ENCODE measurements around the gene ARL4D. TPM values are rescaled to one million over a fixed set of nuclear protein-coding genes. Genes with fewer than 3 reads are reported as not detected.

ARL4D gene
- polyA plus RNA-seq, 1 donor from 2014 or later, result 10.6 TPM

- Histone ChIP-seq H4K20me1 (ENCODE audit: insufficient read depth) (no peaks in the 10 kb centered on the region), H3K9me2 (ENCODE audit: insufficient read depth, low read length) (no peaks in the 10 kb centered on the region), H3K4me2 (ENCODE audit: low read length) (no peak overlapping the region), H3K9ac (ENCODE audit: low read length) (no peak overlapping the region), H3K4me3 (ENCODE audit: low read length) (no peak overlapping the region), H3K79me2 (replicated peaks; ENCODE audit: insufficient read depth, low read length) (no peaks in the 10 kb centered on the region), H3K27ac (ENCODE audit: low read length) (no peak overlapping the region), H3F3A (ENCODE audit: insufficient read depth, low read length, poor library complexity, severe bottlenecking) (no peaks in the 10 kb centered on the region), H3K36me3 (ENCODE audit: insufficient read depth, low read length) (no peaks in the 10 kb centered on the region), H3K9me3 (ENCODE audit: low read length) (no peaks in the 10 kb centered on the region), H3K27me3 (ENCODE audit: insufficient read depth, low read depth, low read length) (no peaks in the 10 kb centered on the region), H2AFZ (ENCODE audit: low read depth, low read length) (no peak overlapping the region)
- no peak for TF ChIP-seq RAD21 (conservative IDR thresholded peaks at IDR 0.05)
- TF ChIP-seq MXI1 (conservative IDR thresholded peaks at IDR 0.05; ENCODE audit: poor library complexity, severe bottlenecking), result no peak
- no peak for TF ChIP-seq TAF1 (IDR thresholded peaks at IDR 0.05; ENCODE audit: low read depth)
- TF ChIP-seq, protein P1, sequence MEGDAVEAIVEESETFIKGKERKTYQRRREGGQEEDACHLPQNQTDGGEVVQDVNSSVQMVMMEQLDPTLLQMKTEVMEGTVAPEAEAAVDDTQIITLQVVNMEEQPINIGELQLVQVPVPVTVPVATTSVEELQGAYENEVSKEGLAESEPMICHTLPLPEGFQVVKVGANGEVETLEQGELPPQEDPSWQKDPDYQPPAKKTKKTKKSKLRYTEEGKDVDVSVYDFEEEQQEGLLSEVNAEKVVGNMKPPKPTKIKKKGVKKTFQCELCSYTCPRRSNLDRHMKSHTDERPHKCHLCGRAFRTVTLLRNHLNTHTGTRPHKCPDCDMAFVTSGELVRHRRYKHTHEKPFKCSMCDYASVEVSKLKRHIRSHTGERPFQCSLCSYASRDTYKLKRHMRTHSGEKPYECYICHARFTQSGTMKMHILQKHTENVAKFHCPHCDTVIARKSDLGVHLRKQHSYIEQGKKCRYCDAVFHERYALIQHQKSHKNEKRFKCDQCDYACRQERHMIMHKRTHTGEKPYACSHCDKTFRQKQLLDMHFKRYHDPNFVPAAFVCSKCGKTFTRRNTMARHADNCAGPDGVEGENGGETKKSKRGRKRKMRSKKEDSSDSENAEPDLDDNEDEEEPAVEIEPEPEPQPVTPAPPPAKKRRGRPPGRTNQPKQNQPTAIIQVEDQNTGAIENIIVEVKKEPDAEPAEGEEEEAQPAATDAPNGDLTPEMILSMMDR (IDR thresholded peaks at IDR 0.05; ENCODE audit: poor library complexity, severe bottlenecking), result no peak
Measured at GRCh38 chr17:43410557-43411368, 12.0 kb downstream of the ARL4D start.

- H3K4me2 ChIP-seq (ENCODE audit: low read length), result no peak overlapping the region
- TF ChIP-seq, protein P1 (IDR thresholded peaks at IDR 0.05; ENCODE audit: poor library complexity, severe bottlenecking), result no peak
- TF ChIP-seq SMC3 (conservative IDR thresholded peaks at IDR 0.05; ENCODE audit: poor library complexity), result no peak
- no peak for TF ChIP-seq MXI1 (conservative IDR thresholded peaks at IDR 0.05; ENCODE audit: poor library complexity, severe bottlenecking)
- no peak for TF ChIP-seq REST (IDR thresholded peaks at IDR 0.05; ENCODE audit: borderline replicate concordance)
- TF ChIP-seq EP300 (conservative IDR thresholded peaks at IDR 0.05; ENCODE audit: poor library complexity, severe bottlenecking), result no peak
- TF ChIP-seq EZH2 (IDR thresholded peaks at IDR 0.05; ENCODE audit: borderline replicate concordance, insufficient read depth, low read length, poor library complexity, severe bottlenecking), result no peak
- TF ChIP-seq POLR2AphosphoS5 (IDR thresholded peaks at IDR 0.05), result no peak
- TF ChIP-seq RAD21 (conservative IDR thresholded peaks at IDR 0.05), result no peak
- no peak for TF ChIP-seq TAF1 (IDR thresholded peaks at IDR 0.05; ENCODE audit: low read depth)
- H3K27me3 ChIP-seq (ENCODE audit: insufficient read depth, low read depth, low read length), result no peaks in the 10 kb centered on the region
- no peaks in the 10 kb centered on the region for H3K79me2 ChIP-seq (replicated peaks; ENCODE audit: insufficient read depth, low read length)
- H2AFZ ChIP-seq (ENCODE audit: low read depth, low read length), result no peak overlapping the region
- H3K9me2 ChIP-seq (ENCODE audit: insufficient read depth, low read length), result no peaks in the 10 kb centered on the region
- H3K27ac ChIP-seq (ENCODE audit: low read length), result no peak overlapping the region
- H3K4me3 ChIP-seq (ENCODE audit: low read length), result no peak overlapping the region
- no peaks in the 10 kb centered on the region for H4K20me1 ChIP-seq (ENCODE audit: insufficient read depth)
- H3K9me3 ChIP-seq (ENCODE audit: low read length), result no peaks in the 10 kb centered on the region
- H3K9ac ChIP-seq (ENCODE audit: low read length), result no peak overlapping the region
- no peaks in the 10 kb centered on the region for H3K36me3 ChIP-seq (ENCODE audit: insufficient read depth, low read length)
- no peaks in the 10 kb centered on the region for H3F3A ChIP-seq (ENCODE audit: insufficient read depth, low read length, poor library complexity, severe bottlenecking)
Measured at GRCh38 chr17:43411369-43411677, 12.5 kb downstream of the ARL4D start.
